ENCODE measurements around the gene SLC6A6.

DNA sequence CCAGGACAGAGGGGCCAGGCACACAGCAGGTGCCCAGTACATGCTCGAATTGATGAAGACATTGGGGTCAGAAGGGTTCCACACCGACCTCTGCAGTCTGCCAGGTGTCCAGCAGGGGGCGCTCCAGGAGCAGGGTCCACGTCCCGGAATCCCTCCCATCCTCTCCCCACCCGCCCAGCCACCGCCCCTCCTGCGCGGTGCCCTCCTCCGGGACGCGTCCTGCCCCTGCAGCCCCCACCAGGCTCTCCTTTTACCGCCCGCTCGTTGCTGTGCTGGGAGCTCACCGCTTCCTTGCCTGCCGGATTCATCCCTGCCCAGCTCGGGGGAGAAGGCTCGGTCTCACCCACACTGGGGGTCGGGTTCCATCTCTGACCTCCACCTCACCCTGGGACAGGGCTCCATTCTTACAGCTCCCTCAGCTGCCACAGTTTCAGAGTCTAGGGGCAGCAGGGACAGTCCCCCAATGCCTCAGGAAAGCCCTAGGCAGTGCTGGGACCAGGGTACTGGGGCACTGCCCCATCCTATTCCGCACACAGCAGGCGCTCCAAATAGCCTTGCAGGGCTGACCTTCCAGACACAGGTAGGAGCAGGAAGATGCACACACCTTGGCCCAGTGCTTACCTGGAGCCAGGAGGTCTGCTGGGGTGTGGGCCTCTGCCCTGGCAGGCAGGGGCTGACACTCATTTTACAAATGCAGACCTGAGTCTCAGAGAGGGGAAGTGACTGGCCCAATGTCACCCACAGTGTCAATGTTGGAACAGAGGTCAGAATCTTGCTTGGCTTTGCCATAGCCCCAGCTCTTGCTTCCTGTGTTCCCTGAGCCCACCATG, 106.8 kb downstream of the SLC6A6 start:
- TF ChIP-seq POLR2A (IDR thresholded peaks at IDR 0.05) = no peak
- TF ChIP-seq, protein P1, sequence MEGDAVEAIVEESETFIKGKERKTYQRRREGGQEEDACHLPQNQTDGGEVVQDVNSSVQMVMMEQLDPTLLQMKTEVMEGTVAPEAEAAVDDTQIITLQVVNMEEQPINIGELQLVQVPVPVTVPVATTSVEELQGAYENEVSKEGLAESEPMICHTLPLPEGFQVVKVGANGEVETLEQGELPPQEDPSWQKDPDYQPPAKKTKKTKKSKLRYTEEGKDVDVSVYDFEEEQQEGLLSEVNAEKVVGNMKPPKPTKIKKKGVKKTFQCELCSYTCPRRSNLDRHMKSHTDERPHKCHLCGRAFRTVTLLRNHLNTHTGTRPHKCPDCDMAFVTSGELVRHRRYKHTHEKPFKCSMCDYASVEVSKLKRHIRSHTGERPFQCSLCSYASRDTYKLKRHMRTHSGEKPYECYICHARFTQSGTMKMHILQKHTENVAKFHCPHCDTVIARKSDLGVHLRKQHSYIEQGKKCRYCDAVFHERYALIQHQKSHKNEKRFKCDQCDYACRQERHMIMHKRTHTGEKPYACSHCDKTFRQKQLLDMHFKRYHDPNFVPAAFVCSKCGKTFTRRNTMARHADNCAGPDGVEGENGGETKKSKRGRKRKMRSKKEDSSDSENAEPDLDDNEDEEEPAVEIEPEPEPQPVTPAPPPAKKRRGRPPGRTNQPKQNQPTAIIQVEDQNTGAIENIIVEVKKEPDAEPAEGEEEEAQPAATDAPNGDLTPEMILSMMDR (IDR thresholded peaks at IDR 0.05) = peak; percentile 70 to 79 (median 78)

Measured in breast epithelium (tissue), 3 donors.